ENCODE data around the gene PIK3CB. TPM values are rescaled to one million over a fixed set of nuclear protein-coding genes. Genes with fewer than 3 reads are reported as not detected.

The PIK3CB gene
- polyA plus RNA-seq, 3 donors, result 14.1 to 33.6 (median 20.4) TPM

- Histone ChIP-seq H3K36me3 (replicated peaks in 1 of 2; ENCODE audit: control insufficient read depth in 1 of 2, insufficient read depth in 2 of 2, low read length in 2 of 2) (peaks cover 54 to 85% of the 10 kb centered on the region in 2 donors), H3K9ac (ENCODE audit: insufficient read depth, low read length, poor library complexity, severe bottlenecking) (no peak overlapping the region), H3K4me3 (replicated peaks in 1 of 3; ENCODE audit: low read depth in 2 of 3, low read length in 3 of 3) (no peak overlapping the region), H3K27me3 (ENCODE audit: control insufficient read depth in 2 of 2, insufficient read depth in 2 of 2, low read length in 2 of 2) (no peaks in the 10 kb centered on the region), H2AFZ (ENCODE audit: insufficient read depth, low read depth, low read length, poor library complexity, severe bottlenecking) (no peak overlapping the region), H3K9me3 (replicated peaks in 1 of 2; ENCODE audit: control insufficient read depth in 1 of 2, insufficient read depth in 1 of 2, low read length in 2 of 2) (peaks cover 18 to 26% of the 10 kb centered on the region in 2 donors), H4K20me1 (ENCODE audit: insufficient read depth, low read length) (no peaks in the 10 kb centered on the region), H3K27ac (ENCODE audit: low read depth in 1 of 2, low read length in 2 of 2) (no peak overlapping the region), H3K4me2 (replicated peaks; ENCODE audit: extremely low read depth, low read length, poor library complexity, severe bottlenecking) (no peak overlapping the region), H3K4me1 (ENCODE audit: control insufficient read depth in 1 of 2, insufficient read depth in 2 of 2, low read length in 2 of 2) (no peaks in the 10 kb centered on the region), H3K79me2 (ENCODE audit: insufficient read depth, low read length) (no peaks in the 10 kb centered on the region)
- Mint-ChIP-seq H3K27me3 (ENCODE audit: low read depth in 3 of 3) (no peaks in the 10 kb centered on the region), H3K36me3 (peaks cover 68 to 86% of the 10 kb centered on the region in 2 donors), H3K4me3 (no peak overlapping the region), H3K9me3 (peaks cover 11 to 28% (median 18%) of the 10 kb centered on the region in 7 donors), H3K4me1 (no peaks in the 10 kb centered on the region), H3K27ac (no peak overlapping the region)
- no peak for DNase-seq
- intact Hi-C loops (cut with micrococcal nuclease), result no loop called here
- no CpG with 5 or more reads among the region's 1 CpG for WGBS (ENCODE audit: insufficient coverage)
- TF ChIP-seq CTCF (IDR thresholded peaks at IDR 0.05), result no peak
These were observed 159.3 kb downstream of the PIK3CB start for GRCh38 chr3:138675393-138675792.

- H3K27ac ChIP-seq (ENCODE audit: low read depth in 1 of 2, low read length in 2 of 2), result no peak overlapping the region
- no peak overlapping the region for H3K9ac ChIP-seq (ENCODE audit: insufficient read depth, low read length, poor library complexity, severe bottlenecking)
- TF ChIP-seq CTCF (IDR thresholded peaks at IDR 0.05), result no peak
- intact Hi-C loops (cut with micrococcal nuclease), result no loop called here
- 93% methylated on average over 3 of the region's 4 CpGs for WGBS (ENCODE audit: insufficient coverage)
- Mint-ChIP-seq H3K27ac (peak overlapping the region in 1 of 7 donors; percentile 0), H3K4me3 (no peak overlapping the region), H3K4me1 (no peaks in the 10 kb centered on the region), H3K36me3 (peaks cover 76 to 89% of the 10 kb centered on the region in 2 donors), H3K27me3 (ENCODE audit: low read depth in 3 of 3) (no peaks in the 10 kb centered on the region), H3K9me3 (peaks cover 11 to 28% (median 18%) of the 10 kb centered on the region in 7 donors)
- H3K79me2 ChIP-seq (ENCODE audit: insufficient read depth, low read length), result no peaks in the 10 kb centered on the region
- no peaks in the 10 kb centered on the region for H3K27me3 ChIP-seq (ENCODE audit: control insufficient read depth in 2 of 2, insufficient read depth in 2 of 2, low read length in 2 of 2)
- no peak for DNase-seq
- peaks cover 18 to 26% of the 10 kb centered on the region in 2 donors for H3K9me3 ChIP-seq (replicated peaks in 1 of 2; ENCODE audit: control insufficient read depth in 1 of 2, insufficient read depth in 1 of 2, low read length in 2 of 2)
- peaks cover 50 to 90% of the 10 kb centered on the region in 2 donors for H3K36me3 ChIP-seq (replicated peaks in 1 of 2; ENCODE audit: control insufficient read depth in 1 of 2, insufficient read depth in 2 of 2, low read length in 2 of 2)
- no peak overlapping the region for H3K4me2 ChIP-seq (replicated peaks; ENCODE audit: extremely low read depth, low read length, poor library complexity, severe bottlenecking)
- no peaks in the 10 kb centered on the region for H3K4me1 ChIP-seq (ENCODE audit: control insufficient read depth in 1 of 2, insufficient read depth in 2 of 2, low read length in 2 of 2)
- H3K4me3 ChIP-seq (replicated peaks in 1 of 3; ENCODE audit: low read depth in 2 of 3, low read length in 3 of 3), result no peak overlapping the region
- no peaks in the 10 kb centered on the region for H4K20me1 ChIP-seq (ENCODE audit: insufficient read depth, low read length)
- no peak overlapping the region for H2AFZ ChIP-seq (ENCODE audit: insufficient read depth, low read depth, low read length, poor library complexity, severe bottlenecking)
These were observed 160.8 kb downstream of the PIK3CB start for GRCh38 chr3:138673641-138674530.

Data from CD14-positive monocyte (primary cell).